Lung microvascular endothelial cell (primary cell): ENCODE measurements around the gene ZNHIT1. TPM values are rescaled to one million over a fixed set of nuclear protein-coding genes. Genes with fewer than 3 reads are reported as not detected.
A peak's percentile ranks its signal among the peaks of the same experiment; 100 is the strongest.
"Not testable (repeated sequence)": the region's sequence is repeated elsewhere in the genome, so short reads cannot be mapped to it uniquely, and the experiment has no call there.

Experiments used
- DNase-seq, 2 donors: peaks; one replicate each; pipeline versions ENCODE4 v3.0.0 to v3.0.0-alpha.2; 2010; ENCODE audit warnings: low read depth in 2 of 2
- total RNA-seq: library from RNA; depleted of rRNA; stranded (reverse); fragments of >200 nt; gene quantifications from 2 replicates; pipeline ENCODE4 v1.2.1, GENCODE V29; 2014

The ZNHIT1 gene
- total RNA-seq, 1 donor from 2014 or later, result 74.6 TPM

GRCh38 chr7:101186844-101187428 lies 31.0 kb upstream of the ZNHIT1 start:
- no peak for DNase-seq

- DNase-seq, result no peak
These were observed 28.9 kb upstream of the ZNHIT1 start for GRCh38 chr7:101189109-101189508.

GRCh38 chr7:101195884-101196283 lies 22.1 kb upstream of the ZNHIT1 start:
- no peak for DNase-seq

GRCh38 chr7:101197991-101198390 lies 20.0 kb upstream of the ZNHIT1 start:
- DNase-seq, result no peak

- DNase-seq, result no peak
These were observed 19.5 kb upstream of the ZNHIT1 start for GRCh38 chr7:101198476-101198875.

GRCh38 chr7:101199522-101199921 lies 18.4 kb upstream of the ZNHIT1 start:
- DNase-seq, result not testable (repeated sequence)

- no peak for DNase-seq
These were observed 17.5 kb upstream of the ZNHIT1 start for GRCh38 chr7:101200504-101200861.

GRCh38 chr7:101200862-101201599 lies 16.9 kb upstream of the ZNHIT1 start, which contains the start of gene MOGAT3:
Gene MOGAT3 (minus strand): TSS chr7:101201036. CDS start chr7:101200854, 182 bp downstream.
- no peak for DNase-seq

GRCh38 chr7:101201695-101202602 lies 16.0 kb upstream of the ZNHIT1 start:
- DNase-seq, result no peak

GRCh38 chr7:101202603-101202918 lies 15.4 kb upstream of the ZNHIT1 start:
- no peak for DNase-seq

- DNase-seq, result not testable (repeated sequence)
These were observed 13.9 kb upstream of the ZNHIT1 start for GRCh38 chr7:101203740-101204738.

- no peak for DNase-seq
These were observed 11.9 kb upstream of the ZNHIT1 start for GRCh38 chr7:101205901-101206664.

GRCh38 chr7:101206665-101207042 lies 11.3 kb upstream of the ZNHIT1 start:
- no peak for DNase-seq

- DNase-seq, result no peak
These were observed 10.5 kb upstream of the ZNHIT1 start for GRCh38 chr7:101207459-101207858.

- DNase-seq, result no peak
These were observed 9.2 kb upstream of the ZNHIT1 start for GRCh38 chr7:101208794-101209193.

- DNase-seq, result no peak
These were observed 7.8 kb upstream of the ZNHIT1 start for GRCh38 chr7:101210143-101210542.

- DNase-seq, result no peak
These were observed 6.5 kb upstream of the ZNHIT1 start for GRCh38 chr7:101211501-101211900.

- DNase-seq, result no peak
These were observed 6.0 kb upstream of the ZNHIT1 start for GRCh38 chr7:101212014-101212413.

- DNase-seq, result peak in 1 of 2 donors; percentile 29
These were observed 1.7 kb upstream of the ZNHIT1 start for GRCh38 chr7:101216001-101216859.
